Keratinocyte (primary cell): ENCODE results near the gene ANO2.

Experiments
- EZH2 ChIP-seq: IDR thresholded peaks from one replicate; pipeline ENCODE4 v1.6.1; 2012; ENCODE audit warnings: inconsistent platforms, mild to moderate bottlenecking, low read length, moderate library complexity
- TF ChIP-seq, protein P1 (sequence below), 3 experiments: IDR thresholded peaks in 1 of 3; conservative IDR thresholded peaks in 1 of 3; optimal IDR thresholded peaks in 1 of 3; 2 replicates in 2 of 3; 3 replicates in 1 of 3; pipeline versions ENCODE3 to v1.5.1; 2011; ENCODE audit warnings: low read length in 3 of 3, mild to moderate bottlenecking in 3 of 3, moderate library complexity in 2 of 3, control low read depth in 1 of 3, inconsistent platforms in 1 of 3; ENCODE audit not compliant: insufficient read depth in 2 of 3; ENCODE audit errors: extremely low read depth in 1 of 3

DNA sequence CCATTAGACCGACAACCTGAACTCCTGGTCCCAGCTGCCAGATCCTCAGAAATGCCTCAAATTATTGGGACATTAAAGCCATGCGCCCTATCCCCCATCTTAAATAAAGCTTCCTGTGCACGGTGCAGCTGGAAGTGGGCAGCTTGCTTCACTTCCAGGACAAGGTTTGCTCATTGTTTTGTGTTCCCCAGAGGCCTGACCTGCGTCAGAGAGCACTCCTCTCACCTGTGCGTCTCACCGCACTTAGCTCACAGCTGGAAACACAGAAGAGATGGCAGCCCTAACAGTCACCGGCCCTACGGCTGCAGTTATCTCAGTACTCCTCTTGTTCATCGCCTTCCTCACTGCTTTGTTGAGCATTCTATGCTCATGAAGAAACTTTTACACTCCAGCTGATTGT, 135.5 kb downstream of the ANO2 start:
- no peak for TF ChIP-seq EZH2
- TF ChIP-seq, protein P1, sequence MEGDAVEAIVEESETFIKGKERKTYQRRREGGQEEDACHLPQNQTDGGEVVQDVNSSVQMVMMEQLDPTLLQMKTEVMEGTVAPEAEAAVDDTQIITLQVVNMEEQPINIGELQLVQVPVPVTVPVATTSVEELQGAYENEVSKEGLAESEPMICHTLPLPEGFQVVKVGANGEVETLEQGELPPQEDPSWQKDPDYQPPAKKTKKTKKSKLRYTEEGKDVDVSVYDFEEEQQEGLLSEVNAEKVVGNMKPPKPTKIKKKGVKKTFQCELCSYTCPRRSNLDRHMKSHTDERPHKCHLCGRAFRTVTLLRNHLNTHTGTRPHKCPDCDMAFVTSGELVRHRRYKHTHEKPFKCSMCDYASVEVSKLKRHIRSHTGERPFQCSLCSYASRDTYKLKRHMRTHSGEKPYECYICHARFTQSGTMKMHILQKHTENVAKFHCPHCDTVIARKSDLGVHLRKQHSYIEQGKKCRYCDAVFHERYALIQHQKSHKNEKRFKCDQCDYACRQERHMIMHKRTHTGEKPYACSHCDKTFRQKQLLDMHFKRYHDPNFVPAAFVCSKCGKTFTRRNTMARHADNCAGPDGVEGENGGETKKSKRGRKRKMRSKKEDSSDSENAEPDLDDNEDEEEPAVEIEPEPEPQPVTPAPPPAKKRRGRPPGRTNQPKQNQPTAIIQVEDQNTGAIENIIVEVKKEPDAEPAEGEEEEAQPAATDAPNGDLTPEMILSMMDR (optimal IDR thresholded peaks at IDR 0.05 in 1 of 3, IDR thresholded peaks at IDR 0.05 in 1 of 3, conservative IDR thresholded peaks at IDR 0.05 in 1 of 3; ENCODE audit: extremely low read depth in 1 of 3, insufficient read depth in 2 of 3, low read length in 3 of 3) = no peak
